ENCODE results near the gene EGR4.
"Not testable (repeated sequence)": the region's sequence is repeated elsewhere in the genome, so short reads cannot be mapped to it uniquely, and the experiment has no call there.

Gene EGR4

DNA sequence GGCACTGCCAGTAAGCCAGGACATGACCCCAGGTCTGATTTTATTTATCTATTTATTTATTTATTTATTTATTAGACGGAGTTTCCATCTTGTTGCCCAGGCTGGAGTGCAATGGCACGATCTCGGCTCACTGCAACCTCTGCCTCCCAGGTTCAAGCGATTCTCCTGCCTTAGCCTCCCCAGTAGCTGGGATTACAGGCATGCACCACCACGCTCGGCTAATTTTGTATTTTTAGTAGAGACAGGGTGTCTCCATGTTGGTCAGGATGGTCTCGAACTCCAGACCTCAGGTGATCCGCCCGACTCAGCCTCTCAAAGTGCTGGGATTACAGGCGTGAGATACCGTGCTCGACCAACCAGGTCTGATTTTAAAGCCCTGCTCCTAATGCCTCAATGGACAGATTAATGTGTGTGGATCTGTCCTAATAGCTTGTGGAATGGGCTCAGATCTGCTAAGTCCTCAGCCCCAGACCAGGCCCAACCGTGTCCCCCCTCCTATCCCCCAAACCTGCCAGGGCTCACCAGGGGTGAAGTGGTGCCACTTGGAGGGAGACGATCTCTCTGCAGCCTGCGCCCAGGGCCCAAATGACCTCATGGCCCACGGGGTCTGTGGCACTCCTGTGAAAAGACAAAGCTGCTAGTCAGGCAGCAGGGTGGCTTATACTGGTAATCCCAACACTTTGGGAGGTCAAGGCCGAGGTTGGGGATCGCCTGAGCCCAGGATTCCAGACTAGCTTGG is 30.5 kb downstream of the EGR4 start:
- DNase-seq = not testable (repeated sequence)

DNA sequence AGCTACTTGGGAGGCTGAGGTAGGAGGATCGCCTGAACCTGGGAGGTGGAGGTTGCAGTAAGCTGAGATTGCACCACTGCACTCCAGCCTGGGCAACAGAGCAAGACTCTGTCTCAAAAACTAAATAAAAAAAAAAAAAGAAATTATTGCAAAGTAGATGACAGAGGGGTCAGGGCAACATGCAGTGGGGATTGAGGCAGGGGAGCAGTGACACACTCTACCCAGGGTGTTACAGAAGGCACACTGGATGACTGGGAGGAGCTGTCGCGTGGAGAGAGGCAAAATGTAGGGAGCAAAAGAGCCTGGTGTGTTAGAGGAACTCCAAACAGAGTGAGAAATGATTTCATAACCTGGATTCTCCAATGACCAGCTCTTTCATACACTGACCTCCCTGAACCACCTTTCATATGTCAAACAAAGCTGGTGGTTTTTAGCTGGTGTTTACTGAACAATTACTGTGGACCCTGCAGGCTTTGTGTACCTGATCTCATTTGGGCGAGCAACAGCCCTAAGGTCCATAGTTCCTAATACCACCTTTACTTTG is 31.2 kb downstream of the EGR4 start:
- DNase-seq = no peak

DNA sequence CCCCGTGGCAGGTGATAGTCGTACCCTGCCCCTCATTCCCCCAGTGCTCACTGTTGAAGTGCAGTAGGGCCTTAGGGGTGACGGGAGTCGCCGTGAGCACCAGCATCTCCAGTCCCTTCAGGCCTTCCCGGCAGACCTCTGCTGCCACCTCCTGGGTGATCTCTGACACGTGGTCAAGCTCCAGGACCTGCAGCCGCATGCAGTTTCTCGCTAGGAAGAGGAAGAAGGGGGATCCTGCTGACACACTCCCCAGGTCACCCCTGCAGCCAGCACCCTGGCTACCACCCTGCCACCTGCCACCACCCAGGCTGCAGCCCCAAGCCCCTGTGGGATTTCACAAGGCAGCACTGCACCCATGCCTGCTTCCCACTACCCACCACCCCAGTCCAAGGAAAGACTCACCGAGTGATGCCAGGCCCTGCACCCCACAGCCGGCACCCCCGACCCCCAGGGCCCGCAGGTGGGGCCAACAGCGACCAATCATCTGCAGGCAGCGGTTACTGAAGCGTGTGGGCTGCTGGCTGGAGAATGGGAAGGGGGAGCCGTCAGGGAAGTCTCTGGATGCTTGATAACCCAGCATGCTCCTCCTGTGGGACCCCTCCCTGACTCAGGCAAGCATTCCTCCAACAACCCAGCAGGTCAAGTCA is 32.9 kb downstream of the EGR4 start:
- no peak for DNase-seq

DNA sequence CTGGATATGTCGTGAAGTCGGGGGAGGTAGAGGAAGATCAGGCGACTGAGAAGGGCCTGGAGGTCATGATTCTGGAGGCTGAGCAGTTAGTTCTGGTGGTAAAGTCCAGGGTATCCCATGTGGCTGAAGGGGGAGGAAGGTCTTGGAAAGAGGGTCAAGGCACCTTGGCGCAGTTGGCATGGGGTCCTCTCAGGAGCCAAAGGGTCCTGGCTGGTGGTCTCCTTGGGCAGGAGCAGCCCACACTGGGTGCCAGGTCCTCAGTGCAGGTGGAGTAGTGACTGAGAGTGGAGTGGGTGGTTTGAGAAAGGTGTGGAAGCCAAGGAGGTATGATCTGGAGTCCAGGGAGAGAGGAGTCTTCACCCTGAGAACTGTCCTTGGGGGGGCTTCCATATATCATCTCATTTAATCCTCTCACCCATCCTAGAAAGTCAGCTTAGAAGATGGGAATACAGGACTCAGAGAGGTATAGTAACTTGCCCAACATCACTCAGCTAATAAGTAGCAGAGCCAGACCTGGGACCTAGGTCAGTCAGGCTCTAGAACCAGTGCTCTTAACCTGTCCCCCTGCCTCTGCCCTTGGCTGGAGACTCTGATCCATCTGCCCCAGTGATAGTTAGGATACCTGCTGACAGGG is 33.5 kb downstream of the EGR4 start:
- no peak for DNase-seq

DNA sequence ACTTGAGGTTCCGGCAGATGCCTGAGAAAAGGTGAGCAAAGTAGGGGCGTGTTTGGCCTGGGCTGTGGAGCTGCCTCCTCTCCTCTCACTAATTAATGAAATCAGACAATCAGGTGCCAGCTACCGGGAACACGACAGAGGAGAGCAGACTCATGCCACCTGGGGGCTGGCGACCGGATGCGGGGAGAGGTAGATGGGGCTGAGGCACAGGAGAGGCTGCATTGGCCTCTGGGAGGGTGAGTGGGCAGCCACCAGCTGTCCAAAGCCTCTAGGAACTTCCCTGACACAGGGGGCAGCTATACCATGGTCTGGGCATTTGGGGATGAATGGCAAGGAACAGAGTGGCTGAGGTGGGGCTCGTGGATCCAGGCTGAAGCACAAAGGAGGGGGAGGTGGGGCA is 34.1 kb downstream of the EGR4 start:
- DNase-seq = no peak

DNA sequence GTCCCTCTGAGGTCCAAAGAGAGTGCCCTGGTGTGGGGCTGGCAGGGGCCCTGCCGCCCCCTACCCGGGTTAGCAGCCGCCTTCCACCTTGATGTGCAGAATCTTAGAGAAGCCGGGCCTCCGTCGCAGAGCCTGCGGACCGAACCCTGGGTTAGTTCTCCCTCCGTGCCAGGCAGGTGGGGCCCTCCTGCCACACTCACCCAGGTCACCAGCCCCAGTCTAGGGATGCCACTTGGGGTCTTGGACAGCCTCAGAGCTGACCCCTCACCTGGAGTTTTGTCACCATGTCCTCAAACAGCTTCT is 34.5 kb downstream of the EGR4 start:
- no peak for DNase-seq

DNA sequence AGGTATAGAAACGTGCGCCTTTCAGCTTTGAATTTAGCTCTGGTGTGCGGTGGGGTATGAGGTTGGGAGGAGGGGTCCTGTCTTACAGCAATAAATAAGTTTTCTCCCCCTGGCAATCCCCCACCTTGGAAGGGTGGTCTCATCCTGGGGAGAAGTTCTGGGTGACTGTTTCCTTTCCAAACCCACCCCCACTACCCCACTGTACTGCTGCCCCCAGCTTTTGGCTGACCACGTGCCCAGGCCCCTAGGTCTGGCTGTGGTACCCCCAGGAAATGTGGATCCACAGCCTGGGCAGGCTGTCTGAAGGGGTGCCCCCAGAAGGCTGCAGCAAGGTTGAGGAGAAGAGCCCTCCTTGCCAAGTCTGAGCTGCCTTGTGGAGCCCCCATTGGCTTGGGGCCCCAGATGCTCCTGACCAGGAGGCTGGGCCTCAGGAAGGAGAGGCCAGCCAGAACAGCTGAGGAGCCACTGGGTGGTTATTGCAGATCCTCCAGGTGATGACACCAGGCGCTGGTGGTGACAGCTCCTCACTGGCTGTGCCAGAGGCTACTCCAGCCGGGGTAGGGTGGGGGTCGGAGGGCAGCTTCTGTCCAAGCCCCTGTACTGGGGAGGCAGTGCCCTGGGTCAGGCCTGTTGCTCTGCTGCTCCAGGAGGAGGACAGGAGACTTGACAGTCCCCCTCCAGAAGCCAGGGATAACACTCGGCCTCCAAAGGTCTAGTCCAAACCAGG is 35.0 kb downstream of the EGR4 start:
- no peak for DNase-seq

DNA sequence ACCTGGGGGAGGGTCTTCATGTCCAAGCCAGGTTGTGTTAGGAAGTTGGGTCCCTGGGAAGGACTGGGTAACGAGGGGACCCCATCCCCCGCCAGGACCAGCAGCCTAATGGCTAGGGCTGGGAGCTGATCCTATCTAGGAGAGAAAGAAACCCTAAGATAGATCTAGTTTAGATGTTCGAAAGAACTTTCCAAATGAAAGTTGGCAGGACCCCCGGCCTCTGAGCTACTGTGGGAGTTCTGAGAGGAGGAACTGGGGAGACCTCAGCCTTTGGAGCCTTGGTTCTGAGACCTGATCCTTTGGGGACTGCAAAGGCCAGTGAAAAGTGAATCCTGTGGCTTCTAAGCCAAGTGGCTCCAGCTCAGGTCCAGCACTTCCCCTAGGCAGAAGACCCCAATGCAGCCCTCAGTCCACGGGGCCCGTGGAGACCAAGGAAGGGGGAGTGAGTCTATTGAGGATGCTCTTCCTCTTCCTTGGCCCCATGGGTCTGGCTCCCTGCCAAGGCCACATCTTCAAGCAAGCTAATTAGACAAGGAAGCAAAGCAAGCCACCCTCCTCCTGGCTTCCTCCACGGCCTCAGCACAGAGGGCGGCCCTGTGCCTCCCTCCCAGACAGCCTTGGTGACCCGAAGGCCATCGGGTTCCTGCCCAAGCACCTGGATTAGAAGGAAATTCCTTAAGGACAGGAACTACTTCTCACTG is 35.8 kb downstream of the EGR4 start:
- no peak for DNase-seq

DNA sequence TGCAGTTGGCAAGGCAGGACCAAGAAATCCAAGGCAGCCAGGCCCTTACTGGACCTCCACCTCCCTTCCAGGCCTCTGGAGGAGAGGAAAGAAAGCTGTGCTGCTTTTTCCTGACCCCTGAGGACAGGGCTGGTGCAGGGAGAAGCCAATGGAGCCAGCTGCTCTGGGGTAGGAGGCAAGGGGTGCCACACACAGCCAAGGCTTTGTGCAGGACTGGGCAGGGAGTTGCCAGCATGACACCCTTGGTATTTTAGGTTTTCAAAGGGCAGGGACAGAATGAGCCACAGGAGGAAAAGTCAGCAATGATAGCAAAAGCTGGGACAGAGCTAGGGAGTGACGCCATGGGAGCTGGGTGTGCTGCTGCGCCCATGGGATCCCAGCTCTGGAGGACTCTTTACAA is 36.3 kb downstream of the EGR4 start:
- no peak for DNase-seq

DNA sequence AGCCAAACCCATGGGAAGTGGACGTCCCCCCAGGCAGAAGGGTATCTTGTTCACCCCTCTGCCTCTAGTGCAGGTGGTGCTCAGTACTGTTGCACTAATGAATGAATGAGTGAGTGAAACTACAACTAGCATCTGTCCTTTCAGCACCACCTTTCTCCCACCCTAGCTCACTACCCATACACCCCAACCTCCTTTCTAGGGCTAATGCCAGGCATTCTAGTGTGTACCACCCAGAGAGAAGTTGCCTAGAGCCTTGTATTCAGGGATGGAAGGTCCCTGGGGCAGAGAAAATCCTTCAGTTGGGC is 36.8 kb downstream of the EGR4 start:
- no peak for DNase-seq

DNA sequence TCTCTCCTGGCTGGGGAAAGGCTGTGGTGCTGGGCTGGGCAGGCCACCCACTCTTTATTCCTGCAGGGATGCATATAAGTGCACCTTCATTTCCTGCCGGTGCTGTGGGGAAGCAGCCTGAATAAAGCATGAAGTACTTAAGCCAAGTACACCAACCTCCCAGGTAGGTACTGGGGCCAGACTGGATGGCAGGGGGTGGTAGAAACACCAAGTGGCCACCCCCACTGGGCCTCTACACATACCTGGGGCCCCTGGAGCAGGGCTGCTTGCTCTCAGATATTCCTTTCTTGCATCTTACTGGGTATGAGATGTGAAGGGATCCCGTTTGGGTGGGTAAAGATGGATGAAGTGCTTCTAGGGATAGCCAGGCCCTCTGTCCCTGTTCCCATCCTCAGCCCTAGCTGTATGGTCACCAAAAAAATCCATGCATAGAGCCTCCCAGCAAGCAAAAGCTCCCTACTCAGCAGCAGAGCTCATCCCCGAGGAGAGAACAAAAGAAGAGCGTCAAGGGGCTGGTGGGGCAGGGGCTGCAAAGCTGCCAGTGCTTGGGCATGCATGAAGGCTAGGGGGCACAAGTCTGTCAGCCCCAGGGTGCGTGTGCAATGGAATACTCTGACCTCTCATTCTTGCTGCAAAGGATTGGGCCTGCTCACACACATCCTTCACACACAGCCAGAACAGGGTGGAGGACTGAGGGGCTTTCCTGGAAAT is 37.3 kb downstream of the EGR4 start:
- no peak for DNase-seq

DNA sequence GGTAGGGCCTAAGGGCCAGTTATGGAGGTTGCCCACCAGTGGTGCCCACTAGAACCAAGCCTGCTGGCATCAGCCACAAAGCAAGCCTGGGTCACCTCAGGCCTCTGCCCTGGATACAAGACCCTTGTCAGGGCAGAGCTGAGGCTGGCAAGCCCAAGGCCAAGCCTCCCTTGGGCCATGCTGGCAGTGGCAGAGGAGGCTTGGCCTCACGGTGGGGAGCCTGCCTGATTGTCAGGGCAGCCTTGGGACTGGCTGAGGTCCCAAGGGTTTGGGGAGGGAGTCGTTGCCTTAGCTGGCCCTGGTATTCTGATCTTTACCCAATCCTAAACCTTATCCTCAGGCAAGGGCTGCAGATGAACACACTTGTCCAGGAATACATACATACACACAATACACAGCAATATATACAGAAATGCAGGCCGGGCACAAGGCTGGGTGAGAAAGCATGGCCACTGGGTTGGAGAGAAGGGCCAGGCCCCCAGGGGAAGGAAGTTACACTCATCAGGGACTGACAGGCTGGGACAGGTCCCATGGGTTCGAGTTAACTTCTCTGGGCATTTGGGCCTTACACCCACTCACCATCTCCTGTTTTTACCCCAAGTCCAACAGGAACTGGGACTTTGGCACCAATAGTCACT is 38.2 kb downstream of the EGR4 start:
- DNase-seq = no peak

DNA sequence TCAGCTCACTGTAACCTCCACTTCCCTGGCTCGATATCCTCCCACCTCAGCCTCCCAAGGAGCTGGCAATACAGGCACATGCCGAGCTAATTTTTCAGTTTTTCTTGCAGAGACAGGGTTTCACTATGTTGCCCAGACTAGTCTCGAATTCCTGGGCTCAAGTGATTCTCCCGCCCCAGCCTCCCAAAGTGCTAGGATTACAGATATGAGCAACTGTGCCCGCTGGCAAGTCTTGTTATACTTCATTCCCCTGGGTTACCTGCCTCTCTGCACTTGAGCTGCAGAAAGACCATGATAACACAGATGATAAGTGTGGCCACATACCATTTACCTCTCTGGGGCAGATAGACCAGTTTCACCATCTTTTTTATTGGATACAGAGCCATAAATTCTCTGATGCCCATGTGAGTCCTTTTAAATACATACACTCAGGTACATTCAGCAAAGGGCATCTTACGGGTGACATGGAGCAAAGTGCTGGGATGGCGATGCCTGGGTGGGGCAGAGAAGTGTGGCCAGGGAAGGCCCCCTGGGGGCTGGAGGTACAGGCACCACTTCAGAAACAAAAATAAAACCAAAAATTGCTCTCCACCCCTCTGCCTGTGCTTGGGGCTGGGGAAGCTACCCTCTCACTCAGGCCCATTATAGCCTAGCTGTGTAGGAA is 38.9 kb downstream of the EGR4 start:
- DNase-seq = no peak

DNA sequence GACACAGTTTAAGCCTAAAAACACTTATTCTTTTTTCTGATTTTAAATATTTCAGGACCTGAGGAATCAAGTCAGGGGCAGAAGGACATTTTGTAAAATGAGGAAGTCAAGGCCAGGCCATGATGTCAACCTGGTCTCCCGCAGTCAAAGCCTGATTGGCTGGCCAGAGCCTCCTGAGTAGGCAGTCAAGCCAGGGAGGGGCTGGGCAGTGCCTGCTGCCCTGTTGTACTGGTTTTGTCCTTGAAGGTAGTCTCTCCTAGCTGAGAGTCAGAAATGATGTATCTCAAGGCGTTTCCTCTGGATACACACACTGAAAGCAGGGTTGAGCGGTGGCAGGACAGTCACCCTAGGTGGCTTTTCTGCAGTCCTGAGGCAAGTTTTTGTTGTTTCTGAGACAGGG is 39.4 kb downstream of the EGR4 start:
- no peak for DNase-seq

DNA sequence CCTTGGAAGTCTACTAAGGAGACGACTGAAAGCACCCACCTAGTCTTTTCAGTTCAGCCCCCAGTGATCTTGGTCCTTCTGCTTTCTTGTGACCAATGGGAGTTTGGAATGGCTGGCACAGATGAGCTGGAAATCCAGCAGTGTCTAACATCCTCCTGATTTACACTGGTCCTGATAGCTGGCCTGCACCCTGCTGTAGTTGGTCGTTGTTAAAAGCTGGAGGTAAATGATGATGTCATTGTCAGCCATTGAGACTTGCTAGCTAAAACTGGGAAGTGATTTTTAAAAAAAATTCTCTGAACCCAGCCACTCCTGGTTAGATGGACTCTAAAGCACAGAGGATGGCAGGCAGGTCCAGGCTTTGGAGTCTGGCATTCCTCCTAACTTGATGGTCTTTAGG is 39.9 kb downstream of the EGR4 start:
- no peak for DNase-seq

DNA sequence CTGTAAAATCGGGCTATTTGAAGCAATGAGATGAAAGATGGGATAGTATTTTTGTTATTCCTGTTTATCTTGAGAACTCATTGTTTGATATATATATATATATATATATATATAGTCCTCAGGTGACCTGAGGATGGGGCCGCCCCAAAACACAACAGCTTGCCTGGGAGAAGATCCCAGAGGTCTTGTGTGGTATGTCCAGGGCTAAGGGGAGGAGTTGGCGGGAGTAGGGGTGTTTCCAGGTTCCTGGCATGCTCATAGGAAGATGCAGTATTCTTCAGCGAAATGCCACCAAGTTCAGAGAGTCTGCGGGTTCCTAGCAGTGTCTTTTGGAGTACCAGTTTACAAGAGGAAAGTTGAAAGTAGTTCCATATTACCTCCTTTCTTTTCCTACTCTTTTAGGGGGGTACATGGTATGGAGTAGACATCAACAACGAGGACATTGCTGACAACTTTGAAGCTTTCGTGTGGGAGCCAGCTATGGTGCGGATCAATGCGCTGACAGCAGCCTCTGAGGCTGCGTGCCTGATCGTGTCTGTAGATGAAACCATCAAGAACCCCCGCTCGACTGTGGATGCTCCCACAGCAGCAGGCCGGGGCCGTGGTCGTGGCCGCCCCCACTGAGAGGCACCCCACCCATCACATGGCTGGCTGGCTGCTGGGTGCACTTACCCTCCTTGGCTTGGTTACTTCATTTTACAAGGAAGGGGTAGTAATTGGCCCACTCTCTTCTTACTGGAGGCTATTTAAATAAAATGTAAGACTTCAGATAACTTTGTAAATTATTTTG is 40.9 kb downstream of the EGR4 start:
- no peak for DNase-seq

DNA sequence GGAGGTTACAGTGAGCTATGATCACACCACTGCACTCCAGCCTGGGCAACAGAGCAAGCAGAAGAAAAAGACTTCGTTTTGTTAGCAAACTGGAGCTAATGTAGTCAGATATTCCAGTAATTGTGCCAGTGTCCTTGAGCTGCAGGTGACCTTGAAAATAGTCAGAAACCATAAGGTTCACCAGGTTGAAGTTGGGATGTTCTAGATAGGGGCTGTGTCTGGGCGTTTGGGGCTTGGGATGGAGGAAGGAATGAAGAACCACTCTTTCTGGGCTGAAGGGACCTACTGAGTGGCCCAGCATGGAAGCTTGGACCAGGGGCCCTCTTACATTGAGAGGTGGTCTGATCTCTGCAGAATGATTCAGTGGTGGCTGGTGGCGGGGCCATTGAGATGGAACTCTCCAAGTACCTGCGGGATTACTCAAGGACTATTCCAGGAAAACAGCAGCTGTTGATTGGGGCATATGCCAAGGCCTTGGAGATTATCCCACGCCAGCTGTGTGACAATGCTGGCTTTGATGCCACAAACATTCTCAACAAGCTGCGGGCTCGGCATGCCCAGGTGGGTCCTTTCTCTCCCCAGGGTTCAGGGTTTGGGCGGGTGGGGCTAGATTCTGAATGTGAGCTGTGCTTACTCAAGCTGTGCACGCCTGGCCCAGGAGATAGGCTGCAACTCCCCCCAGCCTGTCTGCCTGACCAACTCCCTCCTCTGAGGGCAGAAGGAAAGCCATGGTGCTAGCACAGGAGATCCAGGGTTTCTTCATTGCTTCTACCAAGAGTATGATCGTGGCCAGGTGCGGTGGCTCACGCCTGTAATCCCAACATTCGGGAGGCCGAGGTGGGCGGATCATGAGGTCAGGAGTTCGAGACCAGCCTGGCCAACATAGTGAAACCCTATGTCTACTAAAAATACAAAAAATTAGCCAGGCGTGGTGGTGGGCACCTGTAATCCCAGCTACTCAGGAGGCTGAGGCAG is 42.2 kb downstream of the EGR4 start:
- DNase-seq = peak; percentile 26

DNA sequence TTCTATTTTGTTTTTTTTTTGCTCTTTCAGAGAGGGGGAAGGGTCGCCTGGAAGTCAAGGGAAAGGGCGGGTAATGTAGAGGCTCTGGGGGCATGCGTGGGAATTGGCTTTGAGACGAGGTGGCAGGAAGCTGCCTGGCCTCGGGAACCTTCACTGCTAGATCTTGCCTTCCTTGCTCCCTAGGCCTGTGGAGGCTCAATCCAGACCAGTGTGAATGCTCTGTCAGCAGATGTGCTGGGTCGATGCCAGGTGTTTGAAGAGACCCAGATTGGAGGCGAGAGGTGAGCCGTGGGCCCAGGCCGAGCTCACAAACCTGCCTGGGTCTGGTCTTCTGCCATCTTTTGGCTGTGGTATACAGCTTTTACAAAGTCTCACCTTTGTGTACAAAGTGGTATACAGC is 43.7 kb downstream of the EGR4 start:
- DNase-seq = no peak

DNA sequence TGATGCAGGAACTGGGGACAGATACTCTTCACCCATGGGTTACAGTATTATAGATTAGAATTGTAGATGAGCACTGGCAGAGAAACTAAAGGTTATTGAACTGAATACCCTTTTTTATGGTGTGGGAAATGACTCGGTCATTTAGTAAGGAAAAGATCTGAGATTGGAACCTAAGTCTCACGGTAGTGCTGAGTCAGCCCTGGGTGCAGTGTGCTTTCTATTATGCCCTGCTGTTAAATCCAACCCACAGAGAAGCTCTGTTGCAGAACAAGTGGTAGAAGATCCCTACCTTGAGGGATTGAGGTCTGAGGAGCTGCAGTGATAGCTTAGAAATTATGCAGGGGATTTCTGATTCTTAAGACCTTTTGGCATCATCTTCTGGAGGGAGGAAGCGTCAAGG is 46.5 kb downstream of the EGR4 start:
- no peak for DNase-seq

Measured in DMS79 treated with DMSO at 0.1 percent for 48 hours (cell line).